HG03139 (cell line): ENCODE data around the gene CNTN2.

Experiments
- ATAC-seq: cut with Tn5 transposase; IDR thresholded peaks from one replicate; pipeline ENCODE4 v1.9.1; 2021; ENCODE audit not compliant: unreplicated experiment

The CNTN2 gene

DNA sequence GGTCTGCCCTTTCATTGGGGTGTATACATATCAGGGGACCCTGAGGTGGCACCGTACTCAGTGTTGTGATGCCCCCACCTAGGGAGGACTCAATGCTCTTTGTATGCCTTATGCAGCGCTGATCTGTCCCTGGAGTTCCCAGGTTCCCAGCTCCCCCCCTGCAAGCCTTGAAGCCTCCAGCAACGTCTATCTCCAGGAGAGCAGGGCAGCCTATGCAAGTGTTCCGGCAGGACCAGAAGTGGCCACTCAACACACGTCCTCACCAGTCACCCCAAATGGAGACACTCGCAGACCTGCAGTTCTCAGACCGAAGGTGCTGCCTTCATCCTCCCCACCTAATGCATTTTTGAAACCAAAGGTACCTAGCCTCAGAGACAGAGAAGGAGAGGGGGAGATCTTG lies 25.2 kb upstream of the CNTN2 start:
- ATAC-seq: no peak

DNA sequence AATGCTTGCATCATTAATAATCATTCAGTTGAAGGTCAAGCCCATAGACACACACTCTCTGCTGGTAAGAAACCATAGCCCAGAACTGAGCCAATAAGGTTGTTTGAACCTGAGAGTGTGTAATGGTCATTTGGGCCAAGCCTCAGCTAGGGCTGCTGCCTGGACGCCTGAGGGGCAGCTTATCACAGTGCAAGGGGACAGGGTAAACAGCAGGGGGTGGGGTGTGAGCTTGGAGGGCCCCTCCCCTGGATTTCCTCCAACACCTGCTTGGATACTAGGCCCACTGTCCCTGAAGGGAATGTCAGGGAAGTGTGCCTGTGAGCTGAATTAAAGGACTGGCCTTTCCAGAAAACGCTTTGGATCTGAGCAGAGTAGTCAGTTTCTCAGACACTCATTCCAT lies 24.6 kb upstream of the CNTN2 start:
- no peak for ATAC-seq

DNA sequence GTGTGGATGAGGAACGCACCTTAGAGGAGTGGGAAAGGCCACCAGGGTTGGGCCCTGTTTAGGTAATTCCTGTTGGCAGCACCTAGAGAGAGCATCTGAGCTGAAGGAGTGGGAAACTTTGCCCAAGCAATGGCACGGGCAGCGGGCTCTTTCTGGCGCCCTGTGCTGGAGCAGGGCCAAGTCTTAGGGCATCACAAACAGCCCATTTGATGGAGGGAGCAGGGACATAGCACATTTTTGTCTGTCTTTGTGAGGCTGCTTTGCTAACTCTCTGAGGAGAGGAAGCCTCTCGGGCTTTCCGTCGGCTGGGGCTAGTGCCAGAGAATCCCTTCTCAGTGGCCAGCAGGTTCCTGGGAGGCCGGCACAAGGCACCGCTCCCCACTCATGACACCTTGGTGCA lies 22.5 kb upstream of the CNTN2 start:
- no peak for ATAC-seq

DNA sequence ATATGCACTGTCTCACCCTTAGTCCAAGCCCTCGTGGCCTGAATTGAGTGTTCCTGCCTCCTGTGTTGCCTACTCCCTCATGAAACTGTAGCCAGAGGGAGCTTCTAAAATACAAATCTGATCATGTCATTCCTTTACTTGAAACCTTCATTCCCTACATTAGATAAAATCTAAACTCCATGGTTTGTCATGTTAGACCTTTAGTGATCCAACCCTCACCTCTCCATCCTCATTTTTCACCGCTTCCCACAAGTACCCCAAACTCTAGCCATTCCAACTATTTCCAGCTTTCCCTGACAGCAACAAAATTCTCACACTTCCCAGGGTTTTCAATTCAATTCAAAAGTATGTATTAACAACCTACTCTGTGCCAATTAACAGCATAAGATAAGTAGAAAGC lies 18.3 kb upstream of the CNTN2 start:
- ATAC-seq: no peak

DNA sequence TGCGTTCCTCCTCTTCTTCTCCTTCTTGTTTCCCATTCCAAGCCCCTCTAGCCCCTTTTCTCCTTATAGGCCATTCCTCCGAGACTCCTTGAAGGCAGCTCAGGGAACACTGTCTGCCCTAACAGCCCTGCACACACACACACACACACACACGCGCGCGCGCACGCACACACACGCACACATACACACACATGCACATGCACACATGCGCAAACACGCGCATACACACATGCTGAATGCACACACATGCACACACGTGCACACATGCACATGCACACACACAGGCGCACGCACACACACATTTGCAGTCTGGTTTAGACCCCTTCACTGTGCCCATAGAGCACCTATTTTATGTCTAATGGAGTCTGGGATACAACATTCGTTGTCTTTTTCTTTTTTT lies 17.8 kb upstream of the CNTN2 start:
- no peak for ATAC-seq

DNA sequence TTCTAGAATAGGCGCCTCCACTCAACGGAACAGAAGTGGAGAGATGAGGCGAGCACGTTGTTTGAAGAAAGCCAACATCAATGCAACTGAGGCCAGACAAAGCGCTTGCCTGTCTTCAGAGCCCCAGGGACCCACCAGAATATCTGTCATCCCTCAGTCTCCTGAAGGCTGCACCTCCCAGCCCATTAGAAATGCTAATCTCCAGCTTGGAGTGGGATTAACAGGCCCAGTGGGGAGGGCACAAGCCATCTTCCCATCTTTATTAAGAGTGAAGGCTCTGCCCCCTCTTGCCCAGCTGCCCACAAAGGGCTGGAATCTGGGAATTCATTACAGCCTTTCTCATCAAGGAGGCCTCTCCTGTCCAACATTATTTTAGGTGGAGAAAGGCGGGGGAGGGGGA lies 16.8 kb upstream of the CNTN2 start:
- ATAC-seq: no peak

DNA sequence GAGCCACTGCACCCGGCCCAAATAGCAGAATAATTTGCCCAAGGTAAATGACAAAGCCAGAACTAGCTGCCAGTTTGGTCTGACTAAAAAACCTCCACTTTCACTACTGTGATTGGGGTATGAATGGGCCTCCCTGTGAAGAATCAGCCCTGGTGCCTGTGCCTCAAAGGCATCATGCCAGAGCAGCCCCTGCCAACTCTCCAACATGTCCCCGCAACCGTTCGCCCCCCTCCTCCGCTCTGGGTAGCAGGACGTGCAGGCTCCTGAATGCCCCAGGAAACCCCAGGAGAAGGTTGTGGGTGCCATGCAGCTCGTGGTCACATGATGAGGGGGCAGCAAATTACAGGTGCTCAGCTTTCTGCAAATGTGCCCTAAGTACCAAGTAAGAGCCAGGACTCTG lies 14.6 kb upstream of the CNTN2 start:
- ATAC-seq: no peak

DNA sequence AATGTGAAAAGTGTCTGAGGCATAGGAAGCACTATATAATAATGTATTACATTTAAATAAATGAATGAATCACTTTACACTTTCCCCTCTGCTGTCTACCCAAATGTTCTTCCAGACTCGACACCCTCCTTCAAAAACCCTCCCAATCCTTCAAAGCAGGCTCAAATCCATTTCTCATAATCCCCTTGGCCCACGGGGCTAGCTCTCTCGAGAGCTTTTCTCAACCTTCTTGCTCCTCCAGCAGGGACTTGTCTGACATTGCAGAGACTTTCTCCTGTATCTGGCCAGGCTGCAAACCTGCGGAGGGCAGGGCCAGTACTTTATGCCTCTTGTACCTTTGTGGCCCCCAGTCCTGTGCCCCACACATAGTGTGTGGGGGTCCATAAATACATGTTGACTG lies 14.1 kb upstream of the CNTN2 start:
- no peak for ATAC-seq

DNA sequence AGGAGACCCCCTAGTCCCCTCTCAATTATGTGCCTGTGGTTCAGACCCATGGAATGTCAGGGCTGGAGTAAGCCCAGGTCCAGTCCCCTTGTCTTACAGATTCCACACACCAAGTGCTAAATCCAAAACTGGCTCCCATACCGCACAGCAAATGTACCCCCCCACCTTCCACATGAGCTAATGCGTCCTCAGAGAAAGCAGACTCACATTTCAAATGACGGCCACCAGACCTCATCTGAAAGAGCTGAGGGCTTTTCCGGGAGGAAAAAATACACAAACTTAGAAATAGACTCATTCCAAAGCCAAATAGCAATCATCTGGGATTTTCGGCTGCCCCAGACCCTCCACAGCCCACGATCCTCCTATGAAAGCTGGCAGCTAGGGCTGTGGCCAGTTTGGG lies 12.8 kb upstream of the CNTN2 start:
- no peak for ATAC-seq

DNA sequence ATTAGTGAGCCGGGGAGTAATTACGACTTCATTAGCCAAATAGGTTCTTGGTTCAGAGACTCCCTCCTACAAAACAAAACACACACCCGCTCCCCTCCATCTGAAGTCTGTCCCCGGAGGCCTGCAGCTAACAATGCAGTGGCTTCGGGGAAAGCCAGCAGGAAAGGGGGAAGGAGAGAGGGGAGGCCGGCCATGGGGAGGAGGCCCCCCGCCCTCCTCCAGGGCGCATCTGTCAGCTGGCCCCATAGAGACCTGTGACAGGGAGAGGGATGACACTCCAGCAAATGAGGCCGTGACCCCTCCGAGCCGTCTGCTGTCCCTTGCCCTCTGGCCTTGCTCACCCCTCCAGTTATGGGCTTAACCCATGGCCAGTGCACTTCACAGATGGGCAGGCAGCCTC lies 12.1 kb upstream of the CNTN2 start:
- no peak for ATAC-seq

DNA sequence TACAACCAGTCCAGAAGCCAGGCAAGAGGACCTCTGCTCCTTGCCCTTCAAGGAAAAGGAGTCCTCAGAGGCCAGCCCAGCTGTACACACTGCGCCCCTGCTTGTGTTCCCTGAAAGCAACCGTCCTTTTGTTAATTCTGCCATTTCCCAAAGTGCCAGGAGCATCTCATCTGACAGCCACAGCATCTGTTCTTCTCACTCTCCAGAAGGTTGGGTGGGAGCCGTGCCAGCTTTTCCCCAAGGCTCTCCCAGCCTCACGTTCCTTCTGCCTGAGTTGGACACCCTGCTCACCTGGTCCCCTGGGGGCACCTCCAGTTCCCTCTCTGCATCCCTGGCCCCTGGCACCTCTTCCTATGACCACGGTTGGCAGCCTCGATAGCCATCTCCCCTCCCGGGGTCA lies 10.5 kb upstream of the CNTN2 start:
- no peak for ATAC-seq

DNA sequence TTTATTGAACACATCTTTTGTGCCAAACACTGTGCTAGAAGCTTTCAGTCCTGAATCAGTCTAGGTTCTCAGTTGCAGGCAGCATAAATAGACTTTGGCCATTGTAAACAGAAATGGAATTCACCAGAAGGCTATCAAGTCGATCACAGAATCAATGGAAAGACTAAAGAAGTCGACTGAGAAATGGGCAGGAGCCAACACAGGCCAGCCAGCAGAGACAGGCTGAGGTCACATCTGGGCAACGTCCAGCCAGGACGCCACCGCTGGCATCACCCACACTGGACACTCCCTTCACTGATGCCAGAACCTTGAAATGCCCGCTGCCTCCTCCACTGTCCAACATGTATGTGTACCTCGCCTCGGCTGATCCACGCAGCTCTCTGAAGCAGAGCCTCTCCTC lies 5.5 kb upstream of the CNTN2 start:
- ATAC-seq: no peak

DNA sequence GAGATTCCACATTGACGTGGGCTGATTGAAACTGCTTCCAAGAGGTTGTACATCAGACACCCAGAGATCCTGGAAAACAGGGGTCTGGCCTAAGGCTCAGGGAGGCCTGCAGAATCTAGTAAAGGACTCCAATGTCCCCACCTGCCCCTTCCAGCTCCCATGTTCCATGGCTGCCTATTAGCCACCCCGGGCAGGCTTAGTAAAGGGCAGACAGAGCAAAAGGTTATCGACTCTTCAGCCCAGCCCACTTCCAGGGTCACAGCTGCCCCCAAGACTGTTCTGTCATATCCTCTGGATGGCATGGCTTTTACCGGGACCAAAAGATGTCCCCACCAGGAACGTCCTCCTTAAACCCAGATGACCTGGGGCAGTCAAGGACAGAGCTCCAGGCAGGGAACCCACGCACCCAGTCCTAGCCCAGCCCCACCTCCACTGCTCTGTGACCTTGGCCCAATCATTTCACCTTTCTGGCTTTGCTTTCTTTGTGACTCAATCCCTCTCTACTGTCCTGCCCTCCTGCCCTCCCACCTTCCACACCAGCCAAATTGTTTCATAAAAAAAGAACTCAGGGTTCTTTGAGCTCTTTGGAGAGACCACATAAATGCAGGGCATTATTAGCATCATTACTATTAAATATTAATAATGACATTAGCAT lies 4.8 kb upstream of the CNTN2 start:
- ATAC-seq: no peak

DNA sequence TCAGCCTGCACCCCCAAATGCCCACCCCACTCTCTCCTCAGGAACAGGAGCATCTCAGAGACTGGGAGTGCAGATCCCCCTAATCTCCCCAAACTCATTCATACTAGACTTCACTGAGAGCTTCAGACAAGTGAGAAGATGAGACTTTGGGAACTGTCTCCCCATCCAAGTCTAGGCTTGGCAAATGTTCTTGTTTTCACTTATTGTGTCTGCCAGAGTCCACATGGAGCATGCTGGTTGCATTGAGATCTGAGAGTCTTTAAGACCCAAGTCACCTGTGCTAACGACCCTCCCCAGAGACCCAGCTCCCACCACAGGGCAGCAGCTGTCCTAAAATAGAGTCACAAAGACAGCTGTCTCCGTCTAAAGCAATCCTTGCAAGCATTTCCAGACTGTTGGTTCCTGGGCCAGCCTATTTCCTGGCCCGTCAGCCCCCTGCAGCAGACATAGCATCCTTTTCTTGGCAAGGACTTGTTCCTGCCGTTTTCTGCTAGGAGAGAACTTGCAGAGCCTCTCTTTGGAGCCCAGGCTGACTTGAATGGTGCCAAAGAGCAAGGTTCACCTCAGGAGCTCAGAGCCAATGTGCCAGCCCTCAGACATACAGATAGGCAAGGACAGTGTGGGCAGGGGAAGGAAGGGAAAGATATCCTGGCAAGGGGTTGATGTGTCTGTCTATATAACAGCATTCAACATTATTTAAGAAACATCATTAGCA lies 1.9 kb upstream of the CNTN2 start:
- no peak for ATAC-seq

DNA sequence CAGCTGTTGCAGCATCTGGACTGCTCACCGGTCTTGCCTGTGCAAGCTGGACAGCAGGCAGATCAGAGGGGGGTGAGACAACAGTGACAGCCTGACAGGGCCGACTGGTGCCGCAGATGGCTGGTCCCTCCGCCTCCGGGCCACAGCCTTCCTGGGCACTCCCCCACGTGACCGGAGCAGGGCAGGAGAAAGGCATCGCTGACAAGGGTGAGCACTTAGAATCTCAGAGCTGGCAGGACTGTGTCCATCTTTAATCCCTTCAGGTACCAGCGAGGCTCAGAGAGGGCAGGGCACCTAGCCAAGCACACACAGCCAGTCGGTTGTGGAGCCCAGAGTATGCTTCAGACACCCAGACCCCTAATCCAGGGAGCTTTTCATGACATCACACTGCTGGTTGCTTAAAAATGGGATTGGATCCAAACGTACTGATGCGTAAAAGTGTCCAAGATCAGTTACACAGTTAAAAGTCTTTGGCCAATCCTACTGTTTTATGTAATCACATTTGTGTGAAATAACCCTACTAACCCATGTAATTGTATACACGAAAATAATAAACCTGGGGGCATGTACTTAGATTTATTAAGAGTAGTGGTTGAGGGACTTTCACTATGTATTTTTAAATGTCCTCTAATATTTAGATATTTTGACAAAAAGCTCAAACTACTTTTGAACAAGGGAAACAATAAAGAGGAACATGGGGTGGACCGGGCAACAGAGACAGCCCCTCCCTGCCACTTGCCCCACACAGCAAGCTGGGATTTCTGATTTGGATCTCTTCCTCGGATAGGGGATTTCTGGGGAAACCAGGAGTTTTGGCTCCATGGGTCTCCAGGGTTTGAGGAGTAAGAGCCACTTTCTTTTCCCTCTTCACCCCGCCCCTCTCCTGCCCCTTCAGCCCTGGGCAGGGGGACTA lies 758 bp upstream of the CNTN2 start:
- ATAC-seq: no peak

DNA sequence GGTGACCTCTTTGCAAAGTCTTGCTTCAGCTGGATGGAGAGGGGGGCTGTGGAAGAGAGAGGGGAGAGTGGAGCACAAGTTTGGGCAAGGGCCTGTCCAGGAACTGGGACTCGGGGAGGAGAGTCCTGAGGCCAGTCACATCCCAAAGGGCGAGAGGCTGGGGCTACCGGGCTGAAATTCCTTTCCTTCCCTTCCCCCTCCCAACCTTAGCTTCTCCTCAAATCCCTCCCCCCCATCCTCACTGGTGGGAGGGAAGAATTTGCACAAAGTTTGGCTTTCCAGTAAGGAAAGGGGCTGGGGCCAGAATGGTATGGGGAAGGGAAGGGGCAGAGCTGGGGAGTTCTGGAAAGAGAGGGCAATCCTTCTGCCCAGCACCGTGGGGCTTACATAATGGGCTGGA lies 854 bp downstream of the CNTN2 start:
- ATAC-seq: no peak

DNA sequence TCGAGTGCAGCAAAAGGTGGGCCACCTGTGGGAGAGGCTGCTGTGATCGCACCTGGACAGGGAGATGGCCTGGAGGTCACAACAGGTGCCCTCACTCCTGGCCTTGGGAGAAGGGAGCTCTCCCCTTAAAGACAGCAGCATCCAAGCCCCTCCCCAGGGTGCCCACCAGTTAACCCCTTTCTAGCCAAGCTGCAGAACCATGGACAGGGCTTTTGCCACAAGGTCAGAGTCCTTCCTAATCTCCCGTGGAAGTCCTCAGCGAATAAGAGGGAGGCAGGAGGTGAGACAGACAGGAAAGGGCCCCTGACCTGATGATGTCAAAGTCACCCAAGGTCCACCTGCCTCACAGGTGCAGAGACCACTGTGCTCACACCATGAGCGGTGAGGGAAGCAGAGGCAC lies 1.7 kb downstream of the CNTN2 start:
- ATAC-seq: no peak

DNA sequence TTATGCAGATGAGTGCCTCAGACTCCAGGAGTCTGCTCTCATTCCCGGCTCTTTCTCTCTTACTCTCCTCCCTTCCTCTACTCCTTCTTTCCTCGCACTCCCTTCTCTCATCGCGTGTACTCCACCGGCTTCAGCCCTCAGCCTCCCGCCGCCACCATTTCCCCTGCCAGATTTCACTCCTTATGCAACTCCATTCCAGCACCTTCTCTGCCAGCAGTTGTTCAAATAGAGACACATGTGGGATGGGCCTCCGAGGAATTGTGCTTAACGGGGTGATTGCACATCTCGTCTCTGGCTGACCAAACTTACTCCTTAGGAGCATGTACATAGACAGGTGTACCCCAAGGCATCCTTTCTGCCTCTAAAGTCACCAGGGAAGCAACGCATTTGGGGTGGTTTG lies 2.1 kb downstream of the CNTN2 start:
- no peak for ATAC-seq

DNA sequence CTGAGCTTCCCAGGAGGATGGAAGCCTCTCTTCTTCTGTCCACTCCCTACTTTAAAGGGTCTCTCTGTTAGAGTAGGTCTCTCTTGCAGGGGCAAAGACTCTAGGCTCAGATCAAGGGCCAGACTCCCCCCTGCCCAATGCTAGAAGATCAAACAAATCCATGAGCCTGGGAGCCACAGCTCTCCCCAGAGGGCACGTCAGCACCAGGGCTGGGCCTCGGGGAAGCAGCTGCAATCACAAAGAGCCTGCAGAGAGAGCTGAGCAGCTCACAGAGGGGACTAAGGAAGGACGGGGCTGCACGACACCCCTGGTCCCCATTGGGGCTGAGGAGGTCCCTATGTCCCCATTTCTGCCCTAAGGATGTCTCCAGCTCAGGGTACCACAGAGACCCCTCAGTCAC lies 3.9 kb downstream of the CNTN2 start:
- no peak for ATAC-seq

DNA sequence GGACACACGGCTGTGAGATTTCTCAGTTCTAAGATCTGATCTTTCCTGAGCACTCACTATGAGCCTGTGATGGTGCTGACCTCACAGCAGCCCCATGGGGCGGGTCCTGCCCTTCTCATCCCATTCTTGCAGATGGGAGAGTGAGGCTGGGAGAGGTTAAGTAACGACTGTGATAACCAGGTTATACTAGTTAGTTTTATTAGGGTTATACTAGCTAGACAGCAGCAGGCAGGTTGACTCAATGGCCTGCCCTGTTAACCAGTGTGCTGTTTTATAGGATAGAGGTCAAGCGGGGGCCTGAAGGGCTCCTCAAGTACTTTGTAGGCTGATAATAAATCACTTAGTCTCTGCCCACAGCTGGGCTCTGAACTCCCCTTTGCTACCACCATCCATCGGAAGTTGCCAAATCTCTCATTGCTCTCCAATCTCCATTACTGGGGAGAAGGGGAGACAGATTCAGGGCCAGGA lies 4.8 kb downstream of the CNTN2 start:
- no peak for ATAC-seq

DNA sequence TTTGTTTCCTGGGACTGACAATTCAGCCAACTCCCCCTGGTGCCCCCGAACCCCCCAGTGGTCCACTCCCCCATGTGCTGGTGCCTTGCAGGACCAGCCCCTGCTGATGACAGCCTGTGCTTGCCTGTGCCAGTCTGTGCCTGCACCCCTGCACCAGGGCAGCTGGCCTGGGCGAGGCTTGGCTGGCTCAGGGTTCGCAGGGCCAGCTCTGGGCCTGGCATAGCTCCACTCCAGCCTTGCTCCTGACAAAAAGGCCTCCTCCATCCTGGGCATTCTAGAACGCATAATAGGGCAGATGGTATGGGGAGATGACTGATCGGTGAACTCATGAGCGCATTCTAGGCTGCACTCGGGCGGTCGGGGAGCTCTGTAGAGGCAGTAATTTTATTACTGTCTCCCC lies 5.4 kb downstream of the CNTN2 start:
- ATAC-seq: no peak

DNA sequence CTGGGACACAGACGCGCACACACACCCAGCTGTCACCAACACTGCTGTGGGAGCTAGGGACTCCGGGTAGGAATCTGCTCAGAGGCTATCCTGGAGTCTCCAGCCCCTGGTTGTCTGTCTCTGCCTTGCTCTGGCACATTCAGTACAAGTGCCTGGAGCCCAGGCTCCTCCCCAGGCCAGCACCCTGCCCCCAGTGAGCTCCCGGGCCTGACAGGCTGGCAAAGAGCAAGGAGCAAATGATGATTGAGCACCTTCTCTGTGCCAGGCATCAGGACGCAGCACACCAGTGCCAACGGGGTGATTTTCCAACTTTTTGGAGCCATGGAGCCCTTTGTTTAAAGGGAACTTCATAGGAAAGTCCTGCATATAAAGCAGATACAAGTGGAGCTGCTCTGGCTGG lies 6.5 kb downstream of the CNTN2 start:
- ATAC-seq: no peak
